ENCODE results near the gene ITLN2.
"Not testable (repeated sequence)": the region's sequence is repeated elsewhere in the genome, so short reads cannot be mapped to it uniquely, and the experiment has no call there.

Gene ITLN2

DNA sequence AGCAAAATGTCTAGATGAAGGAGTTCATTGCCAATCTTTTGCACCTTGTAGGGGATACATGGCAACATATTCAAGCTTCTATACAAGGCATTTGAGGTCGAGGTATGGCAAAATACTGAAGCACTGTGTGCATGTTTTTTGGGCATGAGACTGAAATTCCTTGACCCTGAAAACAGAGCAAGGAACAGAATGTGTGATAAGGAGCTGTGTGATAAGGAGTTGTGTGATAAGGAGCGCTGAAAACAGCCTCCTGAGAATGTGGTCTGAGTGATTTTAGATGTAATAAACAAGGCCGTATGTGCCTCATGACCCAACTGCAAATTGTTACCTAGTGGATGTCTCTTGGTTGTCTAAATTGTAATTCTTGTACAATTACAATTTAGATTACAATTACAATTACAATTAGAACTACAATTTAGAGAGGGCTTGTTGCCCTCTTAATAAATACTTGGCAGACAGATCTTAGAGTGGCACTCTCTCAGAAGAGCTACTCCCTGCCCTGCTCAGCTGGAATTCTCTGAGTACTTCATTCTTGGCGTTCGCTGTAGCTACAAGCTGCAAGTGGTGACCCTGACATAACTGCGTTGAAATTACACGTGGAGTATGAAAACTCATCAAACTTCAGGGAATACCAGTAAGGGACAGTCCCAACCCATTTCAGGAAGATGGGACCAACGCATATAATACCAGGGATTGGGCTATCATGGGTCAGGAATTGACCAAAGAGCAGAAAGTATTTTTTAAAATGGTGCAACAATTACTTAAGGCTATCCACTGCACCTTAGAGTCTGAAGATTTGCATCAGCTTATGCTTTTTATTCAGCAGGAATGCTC, 49.6 kb downstream of the ITLN2 start:
- no peak for DNase-seq

DNA sequence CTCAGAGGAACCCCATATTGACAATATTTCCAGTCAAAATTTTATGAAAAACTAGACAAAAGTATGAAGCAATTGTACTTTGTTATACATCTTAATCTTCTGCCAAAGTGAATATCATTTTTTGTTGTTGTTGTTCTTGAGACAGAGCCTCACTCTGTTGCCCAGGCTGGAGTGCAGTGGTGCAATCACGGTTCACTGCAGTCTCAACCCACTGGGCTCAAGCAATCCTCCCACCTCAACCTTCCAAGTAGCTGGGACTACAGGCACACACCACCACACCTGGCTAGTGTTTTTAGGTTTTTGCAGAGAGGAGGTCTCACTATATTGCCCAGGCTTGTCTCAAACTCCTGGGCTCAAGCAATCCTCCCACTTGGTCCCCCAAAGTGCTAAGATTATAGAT, 52.4 kb downstream of the ITLN2 start:
- DNase-seq = not testable (repeated sequence)

DNA sequence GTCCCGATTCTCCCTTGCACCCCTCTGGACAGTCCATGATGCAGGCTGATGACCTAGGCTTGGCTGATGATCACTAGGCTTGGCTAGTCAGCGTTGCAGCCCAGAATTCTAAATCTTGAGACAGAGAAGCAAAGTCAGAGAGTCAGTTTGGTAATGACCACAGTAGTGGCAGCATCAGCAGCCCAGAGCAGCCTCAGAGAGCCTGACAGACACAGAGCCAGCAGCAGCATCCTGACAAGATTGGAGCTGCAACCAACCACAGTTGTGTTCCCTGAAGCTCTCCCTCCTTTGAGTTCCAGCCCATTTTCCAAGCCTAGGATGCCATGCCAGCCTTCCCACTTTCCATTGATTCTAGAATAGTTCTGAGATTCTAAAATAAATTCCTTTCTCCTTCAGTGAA, 52.8 kb downstream of the ITLN2 start:
- no peak for DNase-seq

DNA sequence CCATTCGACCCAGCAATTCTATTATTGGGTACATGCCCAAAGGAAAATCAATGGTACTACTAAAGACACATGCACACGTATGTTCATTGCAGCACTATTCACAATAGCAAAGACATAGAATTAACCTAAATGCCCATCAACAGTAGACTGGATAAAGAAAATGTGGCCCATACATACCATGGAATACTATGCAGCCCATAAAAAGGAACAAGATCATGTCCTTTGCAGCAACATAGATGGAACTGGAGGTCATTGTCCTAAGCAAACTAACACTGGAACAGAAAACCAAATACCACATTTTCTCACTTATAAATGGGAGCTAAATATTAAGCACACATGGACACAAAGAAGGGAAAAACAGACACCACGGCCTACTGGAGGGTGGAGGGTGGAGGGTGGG, 53.9 kb downstream of the ITLN2 start:
- DNase-seq = not testable (repeated sequence)

Data from activated CD4-positive, alpha-beta T cell treated with anti-CD3 and anti-CD28 coated beads, Interleukin-10, Interleukin-2, amounts not matched to agents 100 ng/mL and 50 ng/mL, durations not matched to agents 16 hours and 8 hours (primary cell).